Left hindlimb (tissue), 1 donor: ENCODE data around the gene L3HYPDH.

Experiments used
- DNase-seq: peaks from one replicate; pipeline ENCODE4 v3.0.0-alpha.2; 2018

L3HYPDH gene

DNA sequence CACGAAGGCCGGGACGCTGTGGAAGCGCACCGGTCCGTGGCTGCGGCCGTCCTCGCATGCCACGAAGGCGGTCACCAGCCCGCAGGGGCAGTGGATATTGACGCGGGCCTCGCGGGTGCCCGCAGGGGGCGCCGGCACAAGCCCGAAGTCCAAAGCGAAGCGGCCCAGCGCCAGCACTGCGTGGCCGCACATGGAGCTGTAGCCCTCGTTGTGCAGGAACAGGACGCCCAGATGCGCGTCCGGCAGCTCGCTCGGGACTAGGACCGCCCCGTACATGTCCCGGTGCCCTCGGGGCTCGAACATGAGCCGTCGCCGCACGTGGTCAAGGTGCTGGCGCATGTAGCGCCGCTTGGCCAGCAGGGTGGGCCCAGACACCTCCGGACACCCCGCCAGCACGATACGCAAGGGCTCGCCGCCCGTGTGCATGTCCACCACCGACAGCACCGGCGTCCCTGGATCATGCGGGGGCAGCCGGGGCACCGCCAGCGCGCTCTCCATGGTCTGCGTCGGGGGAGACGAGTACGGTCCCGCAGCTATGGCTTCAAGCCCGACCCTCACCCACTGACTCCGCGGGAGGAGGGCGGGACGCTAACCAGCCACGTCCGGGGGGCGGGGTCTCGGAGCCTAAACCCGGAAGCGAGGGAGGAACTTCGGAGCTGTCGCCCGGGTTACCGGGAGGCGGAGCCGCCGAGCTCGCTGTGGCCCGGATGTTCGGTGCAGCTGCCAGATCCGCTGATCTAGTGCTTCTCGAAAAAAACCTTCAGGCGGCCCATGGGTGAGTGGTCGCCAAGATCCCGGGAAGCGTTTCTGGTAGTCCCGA, at the start of gene L3HYPDH, which contains the start of gene JKAMP:
Gene L3HYPDH (minus strand): TSS at position 590 of the 820 bp plus-strand sequence. CDS start 92 bp downstream, at position 498.
Gene JKAMP (plus strand): TSS at position 699 of the 820 bp plus-strand sequence. CDS start 73 bp downstream, at position 772.
- peak; percentile 98 for DNase-seq

DNA sequence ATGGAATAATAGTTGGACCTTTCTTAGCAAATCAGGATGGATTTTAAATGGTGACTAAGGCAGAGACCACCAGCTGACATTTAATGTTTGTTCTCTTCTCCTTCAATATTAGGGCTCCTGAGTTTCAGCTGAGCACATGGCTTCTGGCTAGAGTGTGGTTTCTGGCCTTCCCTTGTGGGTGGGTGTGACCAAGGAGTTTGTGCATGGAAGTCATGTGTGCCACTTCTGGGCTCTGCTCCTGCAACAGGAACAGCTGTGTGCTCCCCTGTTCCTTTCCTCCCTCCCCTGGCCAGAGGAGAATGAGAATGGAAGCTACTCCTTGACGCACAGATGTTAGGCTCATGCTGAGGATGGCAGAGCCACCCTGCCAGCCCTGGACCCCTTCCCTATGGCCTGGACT, 48.2 kb upstream of the L3HYPDH start:
- no peak for DNase-seq

DNA sequence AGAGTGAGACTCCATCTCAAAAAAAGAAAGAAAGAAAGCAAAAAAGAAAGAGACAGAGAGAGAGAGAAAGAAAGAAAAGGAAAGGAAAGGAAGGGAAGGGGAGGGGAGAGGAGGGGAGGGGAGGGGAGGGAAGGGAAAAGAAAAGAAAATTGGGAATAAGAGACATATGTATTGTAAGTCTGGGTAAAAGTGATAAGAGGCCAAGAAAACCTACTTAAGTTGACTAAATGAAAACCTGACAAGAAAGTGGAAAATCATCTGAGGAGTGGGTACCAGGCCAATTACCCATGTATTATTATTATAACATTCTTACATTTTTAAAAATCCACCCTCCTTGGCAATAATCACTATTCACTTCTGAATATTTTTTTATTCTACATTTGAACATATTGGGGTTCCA, 46.1 kb upstream of the L3HYPDH start:
- DNase-seq = no peak

DNA sequence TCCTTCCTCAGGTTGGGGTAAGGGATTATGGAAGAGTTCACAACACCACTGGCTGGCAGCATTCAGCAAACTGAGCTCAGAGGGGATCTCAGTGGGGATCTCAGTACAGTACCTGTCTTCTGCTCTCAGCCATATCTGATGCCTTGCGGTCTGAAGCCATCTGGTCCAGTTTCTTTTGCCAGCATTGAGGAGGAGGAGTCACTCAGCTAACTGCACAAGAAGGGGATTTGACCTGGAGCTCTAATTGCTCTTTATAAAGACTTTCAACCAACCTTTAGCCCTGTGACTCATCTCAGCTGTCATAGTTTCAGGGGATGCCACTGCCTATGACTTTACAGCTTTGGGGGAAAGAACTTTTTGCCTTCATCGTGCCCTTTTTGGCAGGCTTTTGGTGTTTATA, 45.0 kb upstream of the L3HYPDH start:
- DNase-seq = no peak

DNA sequence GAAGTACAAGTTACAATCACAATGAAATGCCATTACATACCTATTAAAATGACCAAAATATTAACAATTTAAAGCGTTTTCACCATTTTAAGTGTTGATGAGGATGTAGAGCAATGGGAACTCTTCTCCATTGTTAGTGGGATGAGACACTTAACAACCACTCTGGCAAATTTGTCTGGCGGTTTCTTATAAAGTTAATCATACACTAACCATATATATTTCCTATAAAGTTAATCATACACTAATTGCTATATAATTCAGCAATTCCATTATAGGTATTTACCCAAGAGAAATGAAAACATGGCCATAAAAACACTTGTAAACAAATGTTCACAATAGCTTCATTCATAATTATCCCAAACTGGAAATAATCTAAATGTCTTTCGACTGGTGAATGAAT, 36.0 kb upstream of the L3HYPDH start:
- DNase-seq = no peak

DNA sequence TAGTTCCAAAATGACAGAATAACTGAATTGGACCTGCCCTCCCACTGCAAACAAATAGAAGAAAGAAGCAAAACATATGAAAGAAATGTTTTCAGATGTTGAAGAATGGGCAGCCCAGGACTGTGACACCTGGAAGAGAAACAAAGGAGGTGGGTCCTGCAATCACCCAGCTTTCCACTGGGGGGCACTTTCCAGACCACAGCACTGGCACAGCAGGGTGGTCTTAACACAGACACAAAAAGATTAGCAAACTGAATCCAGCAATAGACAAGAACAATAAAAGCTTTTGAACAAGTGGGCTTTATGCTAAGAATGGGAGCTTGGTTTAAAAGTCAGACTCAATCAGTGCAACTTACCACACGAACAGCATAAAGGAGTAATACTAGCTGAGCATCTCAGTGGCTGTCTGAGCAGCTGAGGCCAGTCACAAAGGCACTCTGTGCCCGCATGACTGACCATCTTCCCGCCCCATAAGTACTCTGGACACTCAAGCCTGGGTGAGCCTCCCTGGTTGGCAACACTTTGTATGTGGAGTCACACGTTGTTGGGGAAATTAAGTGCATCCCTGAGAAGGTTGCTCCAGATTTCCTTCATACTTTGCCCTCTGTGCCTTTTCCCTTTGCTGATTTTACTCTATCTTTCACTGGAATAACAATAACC, 27.8 kb upstream of the L3HYPDH start:
- DNase-seq = no peak

DNA sequence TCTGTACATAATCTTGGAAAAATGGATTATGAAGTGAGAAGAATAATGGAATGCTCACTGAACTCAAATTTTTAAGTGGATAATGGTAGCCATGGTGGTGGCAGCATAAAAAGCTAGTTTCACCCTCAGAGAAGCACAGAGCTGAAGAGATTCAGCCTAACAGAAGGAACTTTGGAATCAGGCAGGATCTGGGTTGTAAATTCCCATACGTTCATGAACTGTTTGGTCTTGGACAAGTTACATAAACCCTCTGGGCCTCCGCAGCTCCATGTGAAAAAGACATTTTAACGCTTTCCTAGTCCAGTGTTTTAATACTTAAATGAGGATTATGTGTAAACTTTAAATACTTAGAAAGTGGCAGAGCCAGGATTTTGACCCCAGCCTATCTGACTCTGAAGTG, 26.8 kb upstream of the L3HYPDH start:
- DNase-seq = no peak

DNA sequence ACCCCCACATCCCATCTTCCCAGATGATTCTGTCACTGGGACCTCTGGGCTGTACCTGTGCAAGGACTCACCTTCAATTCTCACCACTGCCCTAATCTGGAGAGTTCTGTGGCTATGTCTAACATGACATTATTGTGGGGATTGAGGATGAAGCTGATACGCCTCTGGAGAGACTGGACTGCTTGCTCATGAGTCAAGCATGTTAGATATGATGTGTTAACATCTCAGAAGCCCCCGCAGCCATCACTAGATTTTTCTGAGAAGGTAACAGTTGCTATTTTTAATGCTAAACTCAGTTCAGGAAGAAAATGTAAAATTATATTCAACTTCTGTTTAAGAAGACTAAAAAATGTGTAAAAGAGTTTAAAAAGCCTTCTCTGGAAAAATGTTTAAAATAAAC, 25.8 kb upstream of the L3HYPDH start:
- no peak for DNase-seq

DNA sequence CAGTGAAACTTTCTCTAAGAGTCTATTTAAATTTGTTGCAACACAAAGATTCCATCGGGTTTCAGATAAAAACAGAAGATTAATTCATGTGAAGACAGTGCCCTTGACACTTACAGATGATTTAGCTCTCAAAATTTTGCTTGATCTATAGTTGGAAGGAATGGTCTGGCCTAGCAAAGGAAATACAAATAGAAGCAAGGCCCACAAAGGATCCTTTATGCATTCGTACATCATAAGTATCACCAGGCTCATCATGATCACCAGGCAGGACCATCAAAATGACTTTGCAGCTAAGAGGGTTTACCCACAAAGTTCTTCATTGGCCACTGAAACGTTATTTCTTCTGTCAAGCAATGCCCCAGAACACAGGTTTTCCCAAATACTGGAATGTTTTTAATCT, 24.9 kb upstream of the L3HYPDH start:
- DNase-seq = no peak

DNA sequence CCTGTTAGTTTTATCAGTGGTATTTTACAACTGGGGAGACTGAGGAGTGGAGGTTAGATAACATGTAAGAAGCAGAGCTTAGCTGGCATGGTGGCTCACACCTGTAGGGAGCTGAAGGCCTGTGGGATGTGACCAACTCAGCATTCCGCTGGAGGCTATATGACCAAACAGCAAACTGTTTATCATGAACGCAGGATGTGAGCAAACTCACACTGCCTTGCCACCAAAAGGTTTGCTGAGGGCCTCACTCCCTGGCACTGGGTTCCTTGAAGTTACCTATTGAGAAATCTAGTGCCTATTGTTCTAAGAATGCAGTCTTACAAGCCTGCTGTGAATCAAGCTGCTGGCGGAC, 23.5 kb upstream of the L3HYPDH start:
- no peak for DNase-seq

DNA sequence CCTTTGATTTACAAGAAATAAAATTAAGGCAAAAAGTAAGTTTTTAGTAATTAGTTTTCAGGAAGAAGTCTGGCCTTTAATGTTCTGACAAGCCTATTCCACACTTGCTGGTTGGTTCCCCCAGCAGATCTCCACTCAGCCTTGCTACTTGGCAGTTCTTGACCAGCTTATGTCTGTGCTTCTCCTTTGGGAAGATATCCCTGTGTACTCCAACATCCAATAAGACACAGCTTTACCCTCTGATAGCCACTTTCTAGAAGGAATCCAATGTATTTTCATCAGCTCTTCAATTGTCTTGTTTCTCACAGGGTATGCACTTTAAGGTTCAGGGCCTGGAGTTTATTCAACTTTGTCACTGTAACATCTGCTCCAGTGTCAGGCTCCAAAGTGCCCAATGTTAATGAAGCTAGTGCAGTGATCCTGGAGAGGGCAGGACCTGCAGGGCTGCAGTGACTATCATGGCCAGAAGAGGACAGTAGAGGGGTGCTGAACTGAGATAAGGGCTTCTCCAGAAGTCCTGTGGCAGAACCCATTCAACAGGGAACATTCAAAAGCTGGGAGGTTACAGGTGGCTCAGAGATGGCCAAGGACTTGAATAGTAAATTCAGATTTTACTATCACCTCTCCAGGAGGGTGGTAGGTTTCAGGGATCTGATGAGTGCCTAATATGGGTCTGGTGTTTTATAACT, 23.0 kb upstream of the L3HYPDH start:
- peak; percentile 32 for DNase-seq

DNA sequence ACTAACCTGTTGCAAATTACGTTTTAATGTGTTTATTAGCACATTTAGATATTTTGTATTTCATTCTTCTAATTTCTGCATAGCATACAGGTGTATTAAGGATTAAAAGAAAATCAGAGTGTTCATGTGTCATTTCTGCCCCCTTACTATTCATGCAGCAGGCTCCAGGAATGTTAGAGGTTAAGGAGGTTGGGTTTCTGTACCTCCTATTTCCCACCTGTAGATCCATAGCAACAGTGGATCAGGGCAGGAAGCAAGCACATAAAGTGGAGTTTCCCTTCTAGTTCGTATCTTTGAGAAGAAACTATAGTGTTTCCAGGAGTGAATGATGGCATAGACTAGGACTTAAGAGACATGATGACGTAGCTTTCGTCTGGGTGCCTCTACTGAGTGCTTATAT, 19.0 kb upstream of the L3HYPDH start:
- no peak for DNase-seq

DNA sequence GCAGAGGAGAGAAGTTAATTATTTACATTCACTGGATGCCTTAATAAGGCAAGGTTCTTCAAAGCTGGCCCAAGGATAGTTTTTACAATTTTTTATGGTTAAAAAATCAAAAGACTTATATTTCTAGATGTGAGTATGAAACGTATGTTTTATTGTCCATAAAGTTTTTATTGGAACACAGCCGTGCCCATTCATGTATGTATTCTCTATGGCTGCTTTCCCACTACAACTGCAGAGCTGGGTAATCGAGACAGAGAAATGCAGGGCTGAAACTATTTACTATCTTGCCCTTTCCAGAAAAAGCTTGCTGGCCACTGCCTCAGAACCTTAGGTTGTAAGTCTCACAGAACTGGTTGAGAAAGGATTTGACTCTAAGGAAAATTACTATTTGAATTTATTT, 16.5 kb upstream of the L3HYPDH start:
- DNase-seq = no peak

DNA sequence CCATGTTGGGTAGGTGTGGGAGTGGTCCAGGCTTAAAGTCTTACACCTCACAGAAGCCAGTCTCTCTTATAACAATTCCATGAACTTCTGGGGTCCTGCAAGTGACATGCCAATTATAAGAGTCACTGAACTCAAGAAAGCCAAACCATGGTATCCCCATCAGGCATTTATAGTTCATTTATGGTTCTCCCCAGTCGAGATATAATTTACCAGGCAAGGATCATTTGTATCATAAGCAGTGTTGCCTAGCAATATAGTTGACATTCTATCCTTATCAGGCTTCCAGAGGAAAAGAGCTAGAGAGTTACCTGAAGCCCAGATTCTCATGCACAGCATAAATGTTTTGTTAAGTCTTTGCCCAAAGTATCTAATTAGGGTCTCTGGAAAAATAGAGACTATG, 8.2 kb upstream of the L3HYPDH start:
- no peak for DNase-seq

DNA sequence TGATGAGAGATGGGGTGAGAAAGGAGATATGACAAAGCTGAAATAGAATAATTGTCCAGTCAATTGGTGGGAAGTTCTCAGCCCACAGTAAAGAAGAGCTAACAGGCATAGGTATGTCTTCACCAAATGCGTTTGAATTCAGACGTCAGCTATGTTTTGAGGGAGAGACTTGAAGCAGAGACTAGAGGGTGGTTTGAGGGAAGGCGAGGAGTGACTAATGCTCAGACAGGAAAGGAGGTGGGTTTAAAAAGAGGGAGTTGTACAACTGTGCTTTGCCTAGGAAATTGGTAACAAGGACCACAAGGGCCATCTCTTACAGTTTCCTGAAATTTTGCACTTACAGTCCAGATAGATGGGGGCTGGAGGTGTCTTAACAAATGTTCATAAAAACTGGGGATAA, 6.5 kb upstream of the L3HYPDH start:
- no peak for DNase-seq

DNA sequence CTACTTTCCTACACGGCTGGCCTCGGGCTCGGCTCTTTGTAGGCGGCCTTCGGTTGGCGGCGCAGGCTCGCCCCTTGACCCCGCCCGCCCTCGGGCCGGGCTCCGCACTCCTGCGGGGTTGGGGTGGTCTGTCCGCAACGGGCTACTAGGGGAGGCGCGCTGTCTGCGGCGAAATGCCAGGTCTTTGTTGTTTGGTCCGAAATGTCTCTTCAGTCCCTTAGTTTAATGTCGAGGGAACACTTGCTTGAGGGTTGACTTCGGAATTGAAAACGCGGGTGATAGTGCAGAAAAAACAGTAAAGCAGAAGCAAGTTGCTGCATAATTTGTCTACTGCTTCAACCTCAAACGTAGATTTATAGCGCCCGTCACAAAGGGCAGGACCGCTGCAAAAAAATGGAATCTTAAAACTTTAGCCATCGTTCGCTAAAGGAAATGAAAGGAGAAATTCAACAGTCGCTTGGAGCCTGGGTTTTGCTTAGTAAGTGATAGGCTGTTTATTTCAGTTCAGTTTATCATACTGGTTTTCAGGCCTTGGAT, 499 bp upstream of the L3HYPDH start:
- no peak for DNase-seq

DNA sequence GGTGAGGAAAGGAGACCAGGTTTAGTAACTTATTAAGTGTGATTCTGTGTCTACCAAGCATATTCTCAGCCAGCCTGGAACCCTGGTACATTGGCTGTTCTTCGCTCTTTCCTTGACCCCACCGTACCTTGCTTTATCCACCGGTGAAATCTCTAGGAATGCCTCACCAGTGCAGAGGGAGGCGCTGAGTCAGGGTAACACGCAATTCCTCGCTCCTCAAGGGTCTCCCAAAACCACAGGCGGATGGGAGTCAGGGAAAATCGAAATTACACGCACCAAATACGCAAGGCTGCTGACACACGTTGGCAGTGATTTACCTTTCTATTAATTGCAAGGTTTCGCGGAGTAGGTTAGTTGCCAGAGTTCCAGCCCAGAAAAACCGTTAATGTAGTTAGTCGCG, 845 bp downstream of the L3HYPDH start:
- peak; percentile 45 for DNase-seq

DNA sequence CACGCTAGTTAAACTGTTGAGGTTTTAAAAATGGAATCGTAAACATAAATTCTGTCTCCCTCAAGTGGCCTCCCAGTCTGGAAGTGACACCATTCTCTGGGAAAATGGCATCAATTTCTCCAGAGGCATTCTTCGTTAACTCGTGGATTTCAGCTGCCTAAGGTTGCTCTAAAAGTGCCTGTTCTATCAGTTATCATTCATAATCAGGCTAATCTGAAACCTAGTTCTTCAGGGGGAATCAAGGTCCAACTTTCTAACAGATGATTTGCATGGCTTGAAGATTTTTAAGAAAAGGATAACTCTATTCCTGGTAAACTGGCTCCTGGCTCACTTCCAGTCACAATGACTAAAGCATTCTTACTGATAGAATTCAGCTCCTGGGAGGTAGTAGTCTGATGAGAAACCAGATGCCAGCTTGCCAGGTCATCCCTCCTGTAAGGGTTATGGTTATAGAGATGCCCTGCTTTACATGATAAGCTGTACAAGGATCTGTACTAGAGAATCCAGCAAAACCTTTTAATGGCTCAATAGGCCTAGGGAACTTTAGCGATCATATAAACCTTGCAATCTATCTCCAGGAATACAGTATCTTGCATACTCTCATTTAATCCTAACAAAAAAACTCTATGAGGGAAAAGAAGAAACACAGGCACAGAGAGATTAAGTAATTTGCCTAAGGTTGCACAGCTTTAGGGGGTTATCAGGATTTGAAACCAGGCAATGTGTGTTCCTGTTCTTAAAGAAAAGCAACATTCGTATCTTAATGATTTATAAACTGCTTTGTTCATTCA, 1.5 kb downstream of the L3HYPDH start:
- DNase-seq = no peak

DNA sequence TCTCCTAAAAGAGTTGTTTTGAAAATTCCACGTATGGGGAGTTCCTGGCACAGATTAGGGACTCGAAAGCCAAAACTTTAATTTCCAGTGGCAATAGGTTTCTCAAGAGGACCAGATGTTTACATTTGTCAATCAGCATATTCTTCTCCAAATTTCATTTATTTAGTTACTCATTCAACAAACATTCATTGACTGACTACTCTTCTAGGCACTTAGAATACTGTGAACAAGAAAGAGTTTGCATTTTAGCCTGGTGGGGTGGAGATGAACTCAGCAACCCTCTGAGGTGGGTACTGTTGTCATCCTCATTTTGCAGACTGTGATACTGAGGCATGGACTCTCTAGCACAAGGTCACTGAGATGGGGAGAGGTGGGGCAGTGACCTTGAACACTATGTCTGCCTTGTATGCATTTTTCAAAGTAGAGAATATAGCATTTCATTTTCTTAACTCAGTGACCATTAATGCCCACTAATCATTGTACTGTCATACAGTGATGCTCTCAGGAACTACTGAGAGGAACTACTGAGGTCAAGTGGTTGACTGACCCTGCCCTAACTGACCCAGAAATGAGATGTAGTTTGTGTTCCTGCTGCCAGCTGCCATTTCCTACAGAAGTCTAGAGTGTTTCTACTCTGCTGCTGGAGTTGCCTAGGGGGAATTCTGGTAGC, 2.2 kb downstream of the L3HYPDH start:
- no peak for DNase-seq

DNA sequence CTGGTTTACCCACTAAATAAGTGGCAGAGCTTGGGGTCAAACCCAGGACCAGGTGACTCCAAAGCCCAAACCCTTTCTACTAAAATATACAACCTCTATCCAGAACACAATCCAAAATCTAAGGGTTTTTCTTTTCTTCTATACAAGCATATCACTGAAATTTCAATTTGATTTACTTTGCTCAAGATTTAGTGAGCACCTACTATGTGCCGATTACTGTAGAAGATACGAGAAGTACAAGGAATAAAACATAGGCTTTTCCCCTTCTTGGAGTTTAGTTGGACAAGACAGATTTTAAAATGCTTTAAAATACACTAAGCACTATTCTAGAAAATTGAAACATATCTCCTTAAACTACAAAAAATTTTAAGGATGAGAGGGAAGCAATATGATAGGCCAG, 2.8 kb downstream of the L3HYPDH start:
- no peak for DNase-seq

DNA sequence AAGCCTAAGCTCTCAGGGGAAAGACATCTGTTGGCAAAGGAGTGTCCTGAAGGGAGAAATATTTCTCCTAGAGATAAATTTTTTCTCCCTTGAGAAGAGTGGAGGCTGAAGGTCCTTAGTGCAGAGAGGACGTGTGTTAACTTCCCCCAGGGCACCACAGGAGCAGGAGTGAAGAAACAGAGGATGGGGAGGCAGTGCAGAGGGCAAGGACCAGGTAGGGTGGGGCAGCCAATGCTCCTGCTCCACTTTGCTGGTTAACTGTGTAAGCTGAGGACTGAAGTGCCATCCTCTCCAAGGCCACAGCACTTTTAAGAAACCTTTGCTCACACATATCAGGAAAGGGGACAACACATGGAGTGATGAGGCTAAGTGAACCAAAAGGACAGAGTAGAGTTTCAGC, 4.0 kb downstream of the L3HYPDH start:
- DNase-seq = no peak

DNA sequence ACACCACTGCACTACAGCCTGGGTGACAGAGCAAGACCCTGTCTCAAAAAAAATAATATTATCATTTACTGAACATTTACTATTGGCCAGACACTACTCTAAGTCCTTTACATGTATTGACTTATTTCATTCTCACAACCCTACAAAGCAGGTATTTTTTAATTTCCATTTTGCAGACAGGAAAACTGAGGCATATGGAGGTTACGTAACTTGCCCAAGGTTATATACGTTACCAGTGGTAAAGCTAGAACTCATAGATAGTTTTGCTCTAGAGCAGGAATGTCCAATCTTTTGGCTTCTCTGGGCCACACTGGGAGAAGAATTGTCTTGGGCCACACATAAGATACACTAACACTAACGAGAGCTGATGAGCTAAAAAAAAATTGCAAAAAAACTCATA, 5.7 kb downstream of the L3HYPDH start:
- no peak for DNase-seq
